Measurements from ENCODE around the gene RNU6-9.

Gene RNU6-9

DNA sequence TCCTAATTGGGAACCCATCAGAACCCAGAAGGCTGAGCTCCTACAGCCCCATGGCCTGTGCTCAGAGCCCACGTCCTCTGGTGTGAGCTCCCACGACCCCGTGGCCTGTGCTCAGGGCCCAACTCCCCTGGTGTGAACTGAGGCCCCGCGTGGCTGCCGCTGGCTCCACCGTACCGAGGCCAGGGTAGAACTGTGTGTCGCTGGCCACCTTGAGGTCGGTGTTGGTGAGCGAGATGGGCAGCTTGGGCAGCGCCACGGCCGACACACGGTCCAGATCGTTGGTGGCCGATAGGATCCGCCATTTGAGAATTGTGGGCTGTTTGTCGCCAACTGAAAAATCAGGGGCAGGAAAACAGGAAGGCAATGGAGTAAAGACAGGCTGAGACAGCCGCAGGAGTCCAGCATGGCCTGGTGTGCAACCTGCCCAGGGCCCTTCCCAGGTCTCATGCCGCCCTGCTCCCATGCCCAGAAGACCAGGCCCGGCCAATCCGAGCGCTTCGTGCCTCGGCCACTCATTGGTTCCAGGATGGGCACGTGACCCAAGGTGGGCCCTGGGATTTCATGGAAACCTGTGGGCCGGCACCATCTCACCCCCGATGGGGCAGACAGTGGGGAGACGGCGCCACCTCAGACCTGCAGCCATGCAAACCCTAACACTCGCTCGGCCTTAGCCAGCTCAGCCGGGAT is 11.8 kb upstream of the RNU6-9 start:
- Histone ChIP-seq H3K4me3 (ENCODE audit: low read length) (no peak overlapping the region), H3K27ac (ENCODE audit: low read length) (no peak overlapping the region), H2AFZ (ENCODE audit: low read depth, low read length) (no peak overlapping the region), H4K20me1 (ENCODE audit: insufficient read depth, low read length) (0 out of 2 replicates have a peak, but pooled peaks cover 6% of the 10 kb centered on the region), H3K36me3 (replicated peaks; ENCODE audit: low read depth, low read length) (peaks cover 47% of the 10 kb centered on the region), H3K4me1 (ENCODE audit: low read length) (no peaks in the 10 kb centered on the region), H3K9ac (ENCODE audit: low read length) (no peak overlapping the region), H3K9me3 (ENCODE audit: insufficient read depth, low read length) (no peaks in the 10 kb centered on the region), H3K4me2 (ENCODE audit: low read length) (no peak overlapping the region), H3K79me2 (ENCODE audit: low read length) (no peaks in the 10 kb centered on the region), H3K27me3 (ENCODE audit: low read depth, low read length) (no peaks in the 10 kb centered on the region)
- no peak for TF ChIP-seq CTCF (IDR thresholded peaks at IDR 0.05; ENCODE audit: low read depth, low read length)
- TF ChIP-seq EZH2phosphoT487 (IDR thresholded peaks at IDR 0.05; ENCODE audit: low read depth) = no peak

DNA sequence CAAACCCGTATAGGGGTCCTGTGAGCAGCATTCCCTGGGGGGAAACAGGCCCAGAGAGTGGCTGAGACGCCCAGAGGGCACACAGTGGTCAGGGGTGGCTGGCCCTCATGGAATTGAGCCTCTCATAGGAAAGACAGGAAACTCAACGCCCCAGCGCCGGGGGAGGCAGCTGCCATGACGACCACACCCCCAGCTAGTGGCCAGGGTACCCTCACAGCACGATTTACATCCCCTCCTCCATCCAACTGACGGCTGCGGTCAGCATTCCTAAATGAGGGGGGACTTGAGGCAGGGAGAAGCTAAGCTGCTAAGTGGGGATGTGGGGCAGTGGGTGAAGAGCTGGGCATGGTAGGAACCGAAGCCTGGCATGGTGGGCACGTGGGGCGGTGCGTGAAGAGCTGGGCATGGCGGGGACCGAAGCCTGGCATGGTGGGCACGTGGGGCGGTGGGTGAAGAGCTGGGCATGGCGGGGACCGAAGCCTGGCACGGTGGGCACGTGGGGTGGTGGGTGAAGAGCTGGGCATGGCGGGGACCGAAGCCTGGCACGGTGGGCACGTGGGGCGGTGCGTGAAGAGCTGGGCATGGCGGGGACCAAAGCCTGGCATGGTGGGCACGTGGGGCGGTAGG is 10.3 kb upstream of the RNU6-9 start:
- peaks cover 50% of the 10 kb centered on the region for H3K36me3 ChIP-seq (replicated peaks; ENCODE audit: low read depth, low read length)

GRCh38 chr19:883661-884211 is 9.5 kb upstream of the RNU6-9 start:
- H3K4me3 ChIP-seq (ENCODE audit: low read length) = no peak overlapping the region
- no peaks in the 10 kb centered on the region for H3K4me1 ChIP-seq (ENCODE audit: low read length)
- no peak overlapping the region for H3K9ac ChIP-seq (ENCODE audit: low read length)
- H3K4me2 ChIP-seq (ENCODE audit: low read length) = no peak overlapping the region
- TF ChIP-seq EZH2phosphoT487 (IDR thresholded peaks at IDR 0.05; ENCODE audit: low read depth) (no peak), CTCF (IDR thresholded peaks at IDR 0.05; ENCODE audit: low read depth, low read length) (no peak)
- H3K27me3 ChIP-seq (ENCODE audit: low read depth, low read length) = no peaks in the 10 kb centered on the region
- H4K20me1 ChIP-seq (ENCODE audit: insufficient read depth, low read length) = 0 out of 2 replicates have a peak, but pooled peaks cover 6% of the 10 kb centered on the region
- H3K27ac ChIP-seq (ENCODE audit: low read length) = no peak overlapping the region
- H2AFZ ChIP-seq (ENCODE audit: low read depth, low read length) = no peak overlapping the region
- H3K36me3 ChIP-seq (replicated peaks; ENCODE audit: low read depth, low read length) = peaks cover 54% of the 10 kb centered on the region
- H3K79me2 ChIP-seq (ENCODE audit: low read length) = no peaks in the 10 kb centered on the region
- H3K9me3 ChIP-seq (ENCODE audit: insufficient read depth, low read length) = no peaks in the 10 kb centered on the region

More for the DNA sequence above, 10.3 kb upstream of the RNU6-9 start:
- no peak for TF ChIP-seq CTCF (IDR thresholded peaks at IDR 0.05; ENCODE audit: low read depth, low read length)
- no peak for TF ChIP-seq EZH2phosphoT487 (IDR thresholded peaks at IDR 0.05; ENCODE audit: low read depth)
- Histone ChIP-seq H4K20me1 (ENCODE audit: insufficient read depth, low read length) (0 out of 2 replicates have a peak, but pooled peaks cover 6% of the 10 kb centered on the region), H3K9ac (ENCODE audit: low read length) (no peak overlapping the region), H2AFZ (ENCODE audit: low read depth, low read length) (no peak overlapping the region), H3K4me3 (ENCODE audit: low read length) (no peak overlapping the region), H3K9me3 (ENCODE audit: insufficient read depth, low read length) (no peaks in the 10 kb centered on the region), H3K4me1 (ENCODE audit: low read length) (no peaks in the 10 kb centered on the region), H3K27me3 (ENCODE audit: low read depth, low read length) (no peaks in the 10 kb centered on the region), H3K4me2 (ENCODE audit: low read length) (no peak overlapping the region), H3K27ac (ENCODE audit: low read length) (no peak overlapping the region), H3K79me2 (ENCODE audit: low read length) (no peaks in the 10 kb centered on the region)

All from OCI-LY3 (cell line).